NK-92 treated with Interleukin-12 subunit alpha and Interleukin-12 subunit beta, amount 100 ng/mL, for 24 hours (cell line): Measurements from ENCODE around the gene PAPSS1.
"Not testable (repeated sequence)": the region's sequence is repeated elsewhere in the genome, so short reads cannot be mapped to it uniquely, and the experiment has no call there.

Source experiments
- DNase-seq: peaks from one replicate; lab custom pipeline; 2025; lab: John Stamatoyannopoulos, UW

The PAPSS1 gene

GRCh38 chr4:107719922-107720722 is at the start of gene PAPSS1:
Gene PAPSS1 (minus strand): TSS chr4:107720234. CDS start chr4:107720179, 55 bp downstream.
- peak; percentile 85 for DNase-seq

GRCh38 chr4:107760281-107760947 is 40.4 kb upstream of the PAPSS1 start:
- DNase-seq, result no peak

- no peak for DNase-seq
These were observed 37.9 kb upstream of the PAPSS1 start for GRCh38 chr4:107757864-107758476.

DNA sequence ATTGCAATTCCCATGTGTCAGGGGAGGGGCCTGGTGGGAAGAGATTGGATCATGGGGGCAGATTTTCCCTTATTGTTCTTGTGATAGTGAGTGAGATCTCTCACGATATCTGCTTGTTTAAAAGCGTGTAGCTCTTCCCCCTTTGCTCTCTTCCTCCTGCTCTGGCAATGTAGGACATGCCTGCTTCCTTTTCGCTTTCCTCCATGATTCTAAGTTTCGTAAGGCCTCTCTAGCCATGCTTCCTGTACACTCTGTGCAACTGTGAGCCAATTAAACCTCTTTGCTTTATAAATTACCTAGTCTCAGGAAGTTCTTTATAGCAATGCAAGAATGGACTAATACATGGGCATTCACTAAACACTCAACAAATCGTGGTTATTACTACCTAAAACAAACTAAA is 37.2 kb upstream of the PAPSS1 start:
- DNase-seq, result no peak

- no peak for DNase-seq
These were observed 35.9 kb upstream of the PAPSS1 start for GRCh38 chr4:107755841-107756356.

GRCh38 chr4:107751670-107752069 is 31.6 kb upstream of the PAPSS1 start:
- no peak for DNase-seq

GRCh38 chr4:107747748-107748486 is 27.9 kb upstream of the PAPSS1 start:
- DNase-seq, result no peak

- no peak for DNase-seq
These were observed 26.1 kb upstream of the PAPSS1 start for GRCh38 chr4:107746161-107746560.

DNA sequence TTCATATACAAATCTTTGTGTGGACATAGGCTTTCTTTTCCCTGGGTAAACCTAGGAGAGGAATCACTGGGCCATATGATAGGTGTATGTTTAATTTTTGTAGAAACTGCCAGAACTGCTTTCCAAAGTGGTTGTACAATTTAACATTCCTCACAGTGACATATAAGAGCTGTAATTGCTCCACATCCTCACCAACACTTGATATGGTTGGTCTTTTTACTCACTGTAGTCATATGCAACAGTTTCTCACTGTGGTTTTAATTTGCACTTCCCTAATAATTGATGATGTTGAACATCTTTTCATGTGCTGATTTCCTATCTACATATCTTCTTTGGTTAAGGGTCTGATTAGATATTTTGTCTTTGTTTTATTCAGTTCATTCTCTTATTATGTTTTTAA is 24.5 kb upstream of the PAPSS1 start:
- DNase-seq, result no peak

- no peak for DNase-seq
These were observed 23.5 kb upstream of the PAPSS1 start for GRCh38 chr4:107743532-107743931.

DNA sequence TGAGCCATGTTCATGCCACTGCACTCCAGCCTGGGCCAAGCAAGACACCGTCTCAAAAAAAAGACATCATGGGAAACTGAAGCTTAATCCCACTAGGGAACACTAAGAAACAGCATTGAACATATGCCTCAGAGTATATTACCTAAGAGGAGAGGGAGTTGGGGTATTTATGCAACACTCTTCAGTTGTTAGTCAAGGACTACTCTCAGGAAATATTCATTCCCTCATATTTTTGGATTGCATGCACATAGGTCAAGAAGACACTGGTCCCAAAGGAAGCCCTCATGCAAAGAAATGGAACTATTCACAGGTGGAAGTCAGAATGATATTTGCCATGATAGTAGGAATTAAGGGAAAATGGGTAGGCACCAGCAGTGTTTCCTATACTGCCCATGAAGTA is 22.8 kb upstream of the PAPSS1 start:
- no peak for DNase-seq

DNA sequence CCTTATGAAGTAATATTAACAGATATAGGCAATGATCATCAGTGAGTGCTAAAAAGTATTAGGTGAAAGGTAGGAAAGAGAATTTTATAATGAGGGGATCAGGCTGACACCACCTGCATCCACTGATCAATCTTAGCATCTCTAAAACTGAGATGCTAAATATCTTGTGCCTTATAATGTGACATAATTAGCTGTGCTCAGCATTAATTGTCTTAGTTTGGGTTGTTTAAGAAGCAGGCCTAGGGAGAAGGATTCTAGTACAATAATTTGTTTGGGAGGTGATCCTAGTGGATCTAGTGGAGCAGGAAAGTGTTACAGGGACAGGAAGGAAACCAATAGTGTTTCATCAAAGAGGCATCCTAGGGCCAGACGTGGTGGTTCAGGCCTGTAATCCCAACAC is 22.2 kb upstream of the PAPSS1 start:
- DNase-seq, result no peak

DNA sequence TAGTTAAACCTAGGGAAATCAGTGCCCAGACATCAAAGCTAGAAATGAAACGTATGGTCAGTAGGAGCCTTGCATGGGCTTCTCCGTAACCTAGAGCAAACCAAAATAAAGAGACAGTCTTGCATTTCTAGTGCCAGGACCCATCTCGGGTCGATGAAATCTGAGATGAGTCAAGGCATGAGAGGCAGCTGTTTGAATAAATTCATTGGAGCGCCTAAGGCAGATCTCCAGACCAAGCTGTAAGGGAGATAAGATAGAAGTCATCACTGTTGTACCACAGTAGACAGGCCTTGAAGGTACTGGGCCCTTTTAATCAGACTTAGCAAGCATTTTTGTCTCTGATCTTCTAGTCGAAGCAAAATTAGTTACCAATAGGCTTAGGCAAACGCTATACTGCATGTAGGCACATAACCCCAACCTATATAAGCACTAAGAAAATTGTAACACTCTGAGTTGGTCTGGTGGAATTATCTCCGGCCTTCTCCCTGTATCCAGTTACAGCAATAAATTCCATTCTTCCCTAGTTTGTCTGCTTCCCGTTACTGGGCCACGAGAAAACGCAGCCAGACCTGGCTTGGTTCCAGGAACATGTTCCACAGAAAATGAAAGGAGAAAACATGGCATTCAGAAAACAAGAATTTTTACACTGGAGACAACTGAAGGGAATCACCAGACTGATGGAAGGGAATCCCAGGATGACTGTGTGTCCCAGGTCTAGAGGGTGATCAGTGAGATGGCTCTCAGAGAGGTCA is 21.1 kb upstream of the PAPSS1 start:
- no peak for DNase-seq

GRCh38 chr4:107740381-107740780 is 20.3 kb upstream of the PAPSS1 start:
- DNase-seq, result no peak

DNA sequence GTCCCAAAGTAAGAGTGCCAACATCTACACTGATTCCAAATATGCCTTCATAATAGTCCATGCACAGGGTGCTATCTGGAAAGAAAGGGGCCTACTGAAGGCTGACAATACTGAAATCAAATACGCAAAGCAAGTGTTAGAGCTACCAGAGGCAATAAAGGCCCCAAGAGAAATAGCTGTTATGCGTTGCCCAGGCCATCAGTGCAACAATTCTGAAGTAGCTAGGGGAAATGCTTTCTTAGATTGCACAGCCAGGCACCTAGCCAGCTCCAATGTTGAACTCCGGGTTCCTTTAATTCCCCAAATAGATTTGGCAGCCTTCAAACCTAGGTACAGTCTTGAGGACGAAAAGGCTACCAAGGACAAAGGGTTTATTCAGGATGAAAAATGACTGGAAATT is 17.4 kb upstream of the PAPSS1 start:
- no peak for DNase-seq

DNA sequence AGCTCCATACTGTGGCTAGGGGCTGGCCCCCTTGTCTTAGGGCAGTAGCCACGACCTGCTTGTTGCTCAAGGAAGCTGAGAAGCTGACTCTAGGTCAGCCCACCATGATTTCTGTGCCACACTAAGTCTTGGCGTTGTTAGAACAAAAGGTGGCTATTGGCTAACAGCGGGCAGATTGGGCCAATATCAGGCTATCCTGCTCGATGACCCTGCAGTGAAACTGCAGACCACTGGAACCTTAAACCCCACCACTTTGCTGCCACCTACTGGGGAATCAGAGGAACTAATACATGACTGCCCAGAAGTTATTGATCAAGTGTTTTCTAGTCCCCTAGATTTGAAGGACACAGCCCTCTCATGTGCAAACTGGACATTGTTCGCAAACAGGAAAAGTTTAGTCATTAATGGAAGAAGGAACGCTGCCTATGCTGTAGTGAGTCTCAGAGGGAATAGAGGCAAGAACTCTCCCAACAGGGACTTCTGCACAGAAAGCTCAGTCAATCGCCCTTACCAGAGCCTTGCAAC is 17.0 kb upstream of the PAPSS1 start:
- no peak for DNase-seq

GRCh38 chr4:107736037-107736436 is 16.0 kb upstream of the PAPSS1 start:
- no peak for DNase-seq

- no peak for DNase-seq
These were observed 14.1 kb upstream of the PAPSS1 start for GRCh38 chr4:107734120-107734519.

- no peak for DNase-seq
These were observed 13.4 kb upstream of the PAPSS1 start for GRCh38 chr4:107733431-107733925.

- not testable (repeated sequence) for DNase-seq
These were observed 9.0 kb upstream of the PAPSS1 start for GRCh38 chr4:107729050-107729449.
